ENCODE measurements around the gene ABHD12.

- TF ChIP-seq POLR2A (IDR thresholded peaks at IDR 0.05): no peak
- TF ChIP-seq CTCF (IDR thresholded peaks at IDR 0.05): no peak
- no peak for TF ChIP-seq POLR2AphosphoS5 (IDR thresholded peaks at IDR 0.05)
These were observed 7.8 kb downstream of the ABHD12 start for GRCh38 chr20:25382704-25383370.
